ENCODE measurements around the gene TGFA. TPM values are rescaled to one million over a fixed set of nuclear protein-coding genes. Genes with fewer than 3 reads are reported as not detected.
A peak's percentile ranks its signal among the peaks of the same experiment; 100 is the strongest.

The TGFA gene
- total RNA-seq, 1 experiment from 2014 or later, result 50.1 TPM

GRCh38 chr2:70522627-70523026 lies 31.0 kb downstream of the TGFA start:
- no peaks in the 10 kb centered on the region for H3K9me3 ChIP-seq (ENCODE audit: control insufficient read depth in 1 of 2, insufficient read depth in 1 of 2, low read depth in 1 of 2, low read length in 2 of 2)
- peaks cover 53 to 91% of the 10 kb centered on the region in 2 experiments for H3K4me1 ChIP-seq (ENCODE audit: control insufficient read depth in 1 of 2, insufficient read depth in 2 of 2, low read length in 2 of 2)
- TF ChIP-seq RAD21 (IDR thresholded peaks at IDR 0.05; ENCODE audit: low read depth) (no peak), EZH2phosphoT487 (IDR thresholded peaks at IDR 0.05; ENCODE audit: borderline replicate concordance) (no peak)
- no peaks in the 10 kb centered on the region for H3K27me3 ChIP-seq (ENCODE audit: insufficient read depth, low read length)
- H3K79me2 ChIP-seq (ENCODE audit: insufficient read depth, low read length), result peaks cover 80% of the 10 kb centered on the region
- ATAC-seq, result no peak
- no peak overlapping the region for H2AFZ ChIP-seq (ENCODE audit: low read depth, low read length, poor library complexity, severe bottlenecking)
- RAD21 ChIA-PET (ENCODE audit: low non-redundant PET in 1 of 2, low total read pairs in 2 of 2, uncharacterized antibody in 2 of 2, unreplicated experiment in 2 of 2), result no interaction called here
- intact Hi-C loops (cut with micrococcal nuclease), result no loop called here
- no peak overlapping the region for H3K4me2 ChIP-seq (ENCODE audit: low read length)
- H3K9ac ChIP-seq (ENCODE audit: low read length), result no peak overlapping the region
- POLR2A ChIA-PET, result no interaction called here
- H3K36me3 ChIP-seq (ENCODE audit: control insufficient read depth in 1 of 2, insufficient read depth in 2 of 2, low read length in 2 of 2), result no peaks in the 10 kb centered on the region
- no peak overlapping the region for H3K27ac ChIP-seq (ENCODE audit: low read depth, low read length)
- CTCF ChIA-PET, result no interaction called here
- DNase-seq (ENCODE audit: low read depth, low spot score), result no peak
- H4K20me1 ChIP-seq (ENCODE audit: insufficient read depth), result no peaks in the 10 kb centered on the region
- H3K9me2 ChIP-seq (ENCODE audit: insufficient read depth), result no peaks in the 10 kb centered on the region
- BruUV-seq (replicated peaks), result no TSS peak
- H3K4me3 ChIP-seq (replicated peaks in 1 of 2; ENCODE audit: low read depth in 1 of 2, low read length in 2 of 2), result no peak overlapping the region

GRCh38 chr2:70520825-70521224 lies 32.8 kb downstream of the TGFA start:
- TF ChIP-seq YY1 (IDR thresholded peaks at IDR 0.05; ENCODE audit: extremely low read depth, insufficient replicate concordance, low read depth, low read length) (no peak), JUND (IDR thresholded peaks at IDR 0.05) (no peak), ZNF274 (IDR thresholded peaks at IDR 0.05; ENCODE audit: low read depth, low read length) (no peak)
- Histone ChIP-seq H3K27ac (ENCODE audit: low read depth, low read length) (no peak overlapping the region), H3K79me2 (ENCODE audit: insufficient read depth, low read length) (peaks cover 80% of the 10 kb centered on the region), H3K36me3 (ENCODE audit: control insufficient read depth in 1 of 2, insufficient read depth in 2 of 2, low read length in 2 of 2) (no peaks in the 10 kb centered on the region), H3K9me3 (ENCODE audit: control insufficient read depth in 1 of 2, insufficient read depth in 1 of 2, low read depth in 1 of 2, low read length in 2 of 2) (no peaks in the 10 kb centered on the region), H3K4me3 (replicated peaks in 1 of 2; ENCODE audit: low read depth in 1 of 2, low read length in 2 of 2) (no peak overlapping the region), H3K4me2 (ENCODE audit: low read length) (peak overlapping the region; percentile 49), H2AFZ (ENCODE audit: low read depth, low read length, poor library complexity, severe bottlenecking) (no peak overlapping the region), H4K20me1 (ENCODE audit: insufficient read depth) (no peaks in the 10 kb centered on the region; the same call in 1 of the 2 replicates), H3K9ac (ENCODE audit: low read length) (no peak overlapping the region), H3K27me3 (ENCODE audit: insufficient read depth, low read length) (no peaks in the 10 kb centered on the region), H3K4me1 (ENCODE audit: control insufficient read depth in 1 of 2, insufficient read depth in 2 of 2, low read length in 2 of 2) (peaks cover 42 to 91% of the 10 kb centered on the region in 2 experiments), H3K9me2 (ENCODE audit: insufficient read depth) (no peaks in the 10 kb centered on the region)
- no TSS peak for BruUV-seq (replicated peaks)
- DNase-seq (ENCODE audit: low read depth, low spot score) (no peak), ATAC-seq (no peak)
- RAD21 ChIA-PET (ENCODE audit: low non-redundant PET in 1 of 2, low total read pairs in 2 of 2, uncharacterized antibody in 2 of 2, unreplicated experiment in 2 of 2), result no interaction called here
- POLR2A ChIA-PET, result no interaction called here
- CTCF ChIA-PET, result no interaction called here
- intact Hi-C loops (cut with micrococcal nuclease), result no loop called here

Measured in HCT116 (cell line).